ENCODE results near the gene NCAM1. TPM values are rescaled to one million over a fixed set of nuclear protein-coding genes. Genes with fewer than 3 reads are reported as not detected.

NCAM1 gene
- total RNA-seq, 1 experiment from 2014 or later = 0.22 TPM

- no peak for TF ChIP-seq POLR2AphosphoS5 (IDR thresholded peaks at IDR 0.05; ENCODE audit: low read depth, low read length)
- no peak for TF ChIP-seq REST (IDR thresholded peaks at IDR 0.05; ENCODE audit: low read depth)
- no peak for TF ChIP-seq SIN3A (IDR thresholded peaks at IDR 0.05; ENCODE audit: low read depth)
- no peak for TF ChIP-seq EZH2phosphoT487 (IDR thresholded peaks at IDR 0.05; ENCODE audit: borderline replicate concordance)
- TF ChIP-seq SP1 (IDR thresholded peaks at IDR 0.05; ENCODE audit: low read depth) = no peak
- no peak for TF ChIP-seq YY1 (IDR thresholded peaks at IDR 0.05; ENCODE audit: extremely low read depth, insufficient replicate concordance, low read depth, low read length)
- TF ChIP-seq FOSL1 (IDR thresholded peaks at IDR 0.05; ENCODE audit: low read depth) = no peak
- no peak for TF ChIP-seq CBX3 (IDR thresholded peaks at IDR 0.05; ENCODE audit: low read depth)
- TF ChIP-seq ZFX (IDR thresholded peaks at IDR 0.05) = no peak
- no peak for TF ChIP-seq CEBPB (IDR thresholded peaks at IDR 0.05; ENCODE audit: low read depth)
- TF ChIP-seq JUND (IDR thresholded peaks at IDR 0.05) = no peak
- no peak for TF ChIP-seq SRF (IDR thresholded peaks at IDR 0.05; ENCODE audit: low read depth)
- no peak for TF ChIP-seq TCF7L2 (IDR thresholded peaks at IDR 0.05; ENCODE audit: borderline replicate concordance, extremely low read depth, insufficient read depth, insufficient read length)
- TF ChIP-seq ELF1 (IDR thresholded peaks at IDR 0.05; ENCODE audit: borderline replicate concordance, low read depth) = no peak
- no peak for TF ChIP-seq MAX (IDR thresholded peaks at IDR 0.05)
- TF ChIP-seq ATF3 (IDR thresholded peaks at IDR 0.05) = no peak
- TF ChIP-seq CTCF (IDR thresholded peaks at IDR 0.05 in 2 of 3, conservative IDR thresholded peaks at IDR 0.05 in 1 of 3; ENCODE audit: borderline replicate concordance in 1 of 3, insufficient read depth in 1 of 3, low read depth in 2 of 3, low read length in 2 of 3) = no peak
- no peak for TF ChIP-seq ZBTB33 (IDR thresholded peaks at IDR 0.05; ENCODE audit: extremely low read depth, insufficient replicate concordance, low read length)
- no peak for TF ChIP-seq RAD21 (IDR thresholded peaks at IDR 0.05; ENCODE audit: low read depth)
- no peak for TF ChIP-seq EZH2 (IDR thresholded peaks at IDR 0.05)
- ATAC-seq (no peak), DNase-seq (ENCODE audit: low read depth, low spot score) (no peak)
- no peaks in the 10 kb centered on the region for H3K36me3 ChIP-seq (ENCODE audit: control insufficient read depth in 1 of 2, insufficient read depth in 2 of 2, low read length in 2 of 2)
- H3K9me2 ChIP-seq (ENCODE audit: insufficient read depth) = no peaks in the 10 kb centered on the region
- RAD21 ChIA-PET (ENCODE audit: low non-redundant PET in 1 of 2, low total read pairs in 2 of 2, uncharacterized antibody in 2 of 2, unreplicated experiment in 2 of 2) = no interaction called here
- POLR2A ChIA-PET = no interaction called here
- CTCF ChIA-PET = no interaction called here
- intact Hi-C loops (cut with micrococcal nuclease) = no loop called here
- H3K79me2 ChIP-seq (ENCODE audit: insufficient read depth, low read length) = no peaks in the 10 kb centered on the region
- no peak overlapping the region for H3K9ac ChIP-seq (ENCODE audit: low read length)
- H2AFZ ChIP-seq (ENCODE audit: low read depth, low read length, poor library complexity, severe bottlenecking) = no peak overlapping the region
- H3K27ac ChIP-seq (ENCODE audit: low read depth, low read length) = no peak overlapping the region
- no peak overlapping the region for H3K4me3 ChIP-seq (replicated peaks in 1 of 2; ENCODE audit: low read depth in 1 of 2, low read length in 2 of 2)
- H3K27me3 ChIP-seq (ENCODE audit: insufficient read depth, low read length) = peaks cover 36% of the 10 kb centered on the region
- H3K9me3 ChIP-seq (ENCODE audit: control insufficient read depth in 1 of 2, insufficient read depth in 1 of 2, low read depth in 1 of 2, low read length in 2 of 2) = no peaks in the 10 kb centered on the region
- no peak overlapping the region for H3K4me2 ChIP-seq (ENCODE audit: low read length)
- no TSS peak for BruUV-seq (replicated peaks)
- H3K4me1 ChIP-seq (ENCODE audit: control insufficient read depth in 1 of 2, insufficient read depth in 2 of 2, low read length in 2 of 2) = no peaks in the 10 kb centered on the region
- no peaks in the 10 kb centered on the region for H4K20me1 ChIP-seq (ENCODE audit: insufficient read depth)
Observed at GRCh38 chr11:113279591-113279990, 318.4 kb downstream of the NCAM1 start.
